Calu3 (cell line): Measurements from ENCODE around the gene HCRTR1. TPM values are rescaled to one million over a fixed set of nuclear protein-coding genes. Genes with fewer than 3 reads are reported as not detected.

Source experiments
- BruUV-seq: library from RNA; stranded (reverse); fragments of 400-500 nt; replicated peaks from 2 replicates; lab custom pipeline; 2021; lab: Mats Ljungman, UMichigan
- CTCF ChIA-PET: fragments of 300-600 bp; sonication (Branson Sonifier 250); formaldehyde crosslinking; loops from one replicate; lab custom pipeline; 2022; ENCODE audit warnings: antibody characterized with exemption; lab: Charles Lee
- DNase-seq: peaks from one replicate; pipeline ENCODE4 v3.0.0; 2022
- H3K27ac Mint-ChIP-seq: one replicate; pipeline ENCODE4 v1.8.0; 2022; ENCODE audit warnings: mixed read lengths; ENCODE audit not compliant: unreplicated experiment
- H3K27me3 Mint-ChIP-seq: one replicate; pipeline ENCODE4 v1.8.0; 2022; ENCODE audit warnings: mixed read lengths; ENCODE audit not compliant: unreplicated experiment
- H3K36me3 Mint-ChIP-seq: one replicate; pipeline ENCODE4 v1.8.0; 2022; ENCODE audit warnings: mild to moderate bottlenecking, moderate library complexity, mixed read lengths; ENCODE audit not compliant: insufficient read depth, unreplicated experiment
- H3K4me1 Mint-ChIP-seq: one replicate; pipeline ENCODE4 v1.8.0; 2022; ENCODE audit warnings: mild to moderate bottlenecking, low read depth, mixed read lengths; ENCODE audit not compliant: unreplicated experiment
- H3K4me3 Mint-ChIP-seq: one replicate; pipeline ENCODE4 v1.8.0; 2022; ENCODE audit warnings: mild to moderate bottlenecking, low read depth, moderate library complexity, mixed read lengths; ENCODE audit not compliant: unreplicated experiment
- H3K9me3 Mint-ChIP-seq: one replicate; pipeline ENCODE4 v1.8.0; 2022; ENCODE audit warnings: low read depth, mixed read lengths; ENCODE audit not compliant: unreplicated experiment
- CTCF ChIP-seq: fragments of 200-600 bp; IDR thresholded peaks from one replicate; pipeline ENCODE4 v1.8.0; 2022; ENCODE audit warnings: antibody characterized with exemption; ENCODE audit not compliant: unreplicated experiment
- intact Hi-C: fragments of 100-400 bp; cut with micrococcal nuclease; formaldehyde crosslinking; loops from one replicate; pipeline ENCODE4 v1.10.0; 2022; ENCODE audit not compliant: unreplicated experiment
- total RNA-seq: library from RNA; stranded (reverse); gene quantifications from 2 replicates; pipeline ENCODE4 v1.2.3, GENCODE V29; 2022

Gene HCRTR1
- total RNA-seq, 1 experiment from 2014 or later = not detected

- peaks cover 70% of the 10 kb centered on the region for H3K27me3 Mint-ChIP-seq
- no TSS peak for BruUV-seq
- H3K36me3 Mint-ChIP-seq = peaks cover 8% of the 10 kb centered on the region
- no peak overlapping the region for H3K4me3 Mint-ChIP-seq
- no peaks in the 10 kb centered on the region for H3K9me3 Mint-ChIP-seq
- no peak overlapping the region for H3K27ac Mint-ChIP-seq
- peaks cover 2% of the 10 kb centered on the region for H3K4me1 Mint-ChIP-seq
- CTCF ChIA-PET = interaction anchor here (2.5 kb wide), 1 partner anchor 128 kb away, joined by 10 read pairs; no protein-coding TSS in a partner anchor
- TF ChIP-seq CTCF = no peak
- no peak for DNase-seq
- intact Hi-C loops = no loop called here
Measured at GRCh38 chr1:31660871-31661455, 43.5 kb downstream of the HCRTR1 start.

- H3K36me3 Mint-ChIP-seq = peaks cover 7% of the 10 kb centered on the region
Measured at GRCh38 chr1:31661856-31662255, 44.4 kb downstream of the HCRTR1 start.

GRCh38 chr1:31662463-31662862, 45.0 kb downstream of the HCRTR1 start:
- no peak overlapping the region for H3K27ac Mint-ChIP-seq

More at GRCh38 chr1:31661856-31662255, 44.4 kb downstream of the HCRTR1 start:
- intact Hi-C loops = no loop called here
- DNase-seq = no peak
- BruUV-seq = no TSS peak
- H3K4me3 Mint-ChIP-seq = no peak overlapping the region
- H3K9me3 Mint-ChIP-seq = no peaks in the 10 kb centered on the region
- CTCF ChIA-PET = interaction anchor here (2.5 kb wide), 1 partner anchor 127 kb away, joined by 10 read pairs; no protein-coding TSS in a partner anchor
- H3K27ac Mint-ChIP-seq = no peak overlapping the region
- peaks cover 61% of the 10 kb centered on the region for H3K27me3 Mint-ChIP-seq
- peaks cover 11% of the 10 kb centered on the region for H3K4me1 Mint-ChIP-seq
- no peak for TF ChIP-seq CTCF

More at GRCh38 chr1:31662463-31662862, 45.0 kb downstream of the HCRTR1 start:
- Mint-ChIP-seq H3K36me3 (peaks cover 7% of the 10 kb centered on the region), H3K27me3 (peaks cover 55% of the 10 kb centered on the region), H3K4me3 (no peak overlapping the region), H3K4me1 (peaks cover 13% of the 10 kb centered on the region), H3K9me3 (no peaks in the 10 kb centered on the region)
- intact Hi-C loops = no loop called here
- BruUV-seq = no TSS peak
- TF ChIP-seq CTCF = no peak
- CTCF ChIA-PET = interaction anchor here (1.5 to 2.5 kb wide), 2 partner anchors 83 to 127 kb away, joined by 8 to 10 read pairs; no protein-coding TSS in a partner anchor
- DNase-seq = no peak
